HL-60 (cell line): ENCODE measurements around the gene RSAD1.

Experiments used
- DNase-seq, 2 experiments: peaks; one replicate each; pipeline ENCODE4 v3.0.0-alpha.2; 2010 to 2020; ENCODE audit warnings: low read depth in 1 of 2, low spot score in 1 of 2
- H3K27ac ChIP-seq: fragments of 250-450 bp; sonication (Bioruptor Pico); replicated peaks from 2 replicates; pipeline ENCODE4 v1.5.1; 2020; ENCODE audit warnings: mild to moderate bottlenecking, moderate library complexity
- H3K27me3 ChIP-seq: fragments of 250-450 bp; sonication (Bioruptor Pico); 2 replicates; pipeline ENCODE4 v1.5.1; 2021; ENCODE audit warnings: mild to moderate bottlenecking, moderate library complexity; ENCODE audit not compliant: insufficient read depth, poor library complexity, severe bottlenecking
- H3K4me3 ChIP-seq: replicated peaks from 2 replicates; pipeline ENCODE4 v1.5.1; 2011; ENCODE audit warnings: mild to moderate bottlenecking, control low read depth, low read length; ENCODE audit not compliant: insufficient read depth
- CTCF ChIP-seq: IDR thresholded peaks from one replicate; pipeline ENCODE4 v1.5.1; 2011; ENCODE audit warnings: low read length, control low read depth, inconsistent platforms; ENCODE audit not compliant: insufficient read depth
- GABPA ChIP-seq: IDR thresholded peaks from 2 replicates; pipeline ENCODE4 v1.6.1; 2012; ENCODE audit warnings: low read depth
- POLR2AphosphoS5 ChIP-seq: IDR thresholded peaks from 2 replicates; pipeline ENCODE4 v1.6.1; 2012; ENCODE audit warnings: low read depth
- REST ChIP-seq: IDR thresholded peaks from 2 replicates; pipeline ENCODE4 v1.6.1; 2012; ENCODE audit warnings: low read depth; ENCODE audit not compliant: insufficient replicate concordance
- SPI1 ChIP-seq: IDR thresholded peaks from 2 replicates; pipeline ENCODE4 v1.6.1; 2012; ENCODE audit warnings: low read depth, mild to moderate bottlenecking, borderline replicate concordance

The RSAD1 gene

GRCh38 chr17:50467855-50468303 is 10.8 kb upstream of the RSAD1 start:
- DNase-seq, result no peak
- TF ChIP-seq POLR2AphosphoS5, result no peak
- no peak for TF ChIP-seq CTCF
- TF ChIP-seq SPI1, result no peak
- no peak for TF ChIP-seq GABPA
- TF ChIP-seq REST, result no peak
- no peak overlapping the region for H3K27ac ChIP-seq
- no peak overlapping the region for H3K4me3 ChIP-seq
- peaks cover 23% of the 10 kb centered on the region for H3K27me3 ChIP-seq

GRCh38 chr17:50468304-50469207 is 10.1 kb upstream of the RSAD1 start, which contains the start of gene CHAD:
Gene CHAD, minus strand, starts transcription at chr17:50468880. Its CDS starts 67 bp downstream, at chr17:50468813.
- TF ChIP-seq POLR2AphosphoS5 (no peak), REST (no peak), SPI1 (no peak), GABPA (no peak), CTCF (no peak)
- H3K4me3 ChIP-seq, result no peak within 1 kb of the TSS
- peaks cover 23% of the 10 kb centered on the region for H3K27me3 ChIP-seq
- H3K27ac ChIP-seq, result no peak within 1 kb of the TSS
- no peak for DNase-seq

GRCh38 chr17:50469208-50469605 is 9.5 kb upstream of the RSAD1 start:
- no peak for TF ChIP-seq GABPA
- TF ChIP-seq CTCF, result no peak
- no peak for TF ChIP-seq REST
- no peak for TF ChIP-seq POLR2AphosphoS5
- no peak for TF ChIP-seq SPI1
- DNase-seq, result no peak
- Histone ChIP-seq H3K27ac (no peak overlapping the region), H3K27me3 (peaks cover 23% of the 10 kb centered on the region), H3K4me3 (no peak overlapping the region)
